Naive thymus-derived CD4-positive, alpha-beta T cell (primary cell): ENCODE measurements around the gene PRRC2B. TPM values are rescaled to one million over a fixed set of nuclear protein-coding genes. Genes with fewer than 3 reads are reported as not detected.

Experiments
- ATAC-seq: fragments of 150-1000 bp; cut with Tn5 transposase; 2 replicates; pipeline ENCODE4 v1.10.0; 2021; ENCODE audit warnings: mild to moderate bottlenecking, moderate library complexity
- CTCF ChIA-PET: fragments of 350-600 bp; sonication (Branson Sonifier 250); formaldehyde crosslinking; loops from one replicate; lab custom pipeline; 2021; ENCODE audit warnings: antibody characterized with exemption; lab: Charles Lee
- POLR2A ChIA-PET: fragments of 350-600 bp; sonication (Branson Sonifier 250); formaldehyde crosslinking; loops from one replicate; lab custom pipeline; 2021; ENCODE audit warnings: antibody characterized with exemption, inconsistent platforms; lab: Charles Lee
- DNase-seq, 9 donors: peaks; one replicate each; pipeline versions ENCODE4 v3.0.0 to v3.0.0-alpha.2; 2020 to 2022; ENCODE audit warnings: mixed read lengths in 1 of 9
- H3K27ac ChIP-seq: one replicate; pipeline ENCODE4 v1.7.0; 2013; ENCODE audit warnings: mild to moderate bottlenecking, low read depth, low read length, moderate library complexity
- H3K27me3 ChIP-seq, 2 donors: one replicate each; pipeline ENCODE4 v1.7.0; 2013; ENCODE audit warnings: low read length in 2 of 2, mild to moderate bottlenecking in 2 of 2, moderate library complexity in 2 of 2; ENCODE audit not compliant: control insufficient read depth in 2 of 2, insufficient read depth in 2 of 2
- H3K36me3 ChIP-seq, 3 experiments: 1 replicate in 2 of 3; 2 replicates in 1 of 3; pipeline ENCODE4 v1.7.0; 2013; ENCODE audit warnings: low read length in 3 of 3, mild to moderate bottlenecking in 3 of 3, moderate library complexity in 1 of 3; ENCODE audit not compliant: insufficient read depth in 3 of 3, control insufficient read depth in 2 of 3
- H3K4me1 ChIP-seq, 2 donors: one replicate each; pipeline ENCODE4 v1.7.0; 2013; ENCODE audit warnings: low read length in 2 of 2, mild to moderate bottlenecking in 2 of 2, moderate library complexity in 1 of 2; ENCODE audit not compliant: control insufficient read depth in 2 of 2, insufficient read depth in 2 of 2
- H3K4me3 ChIP-seq: 2 replicates; pipeline ENCODE4 v1.7.0; 2013; ENCODE audit warnings: mild to moderate bottlenecking, low read length
- H3K9me3 ChIP-seq, 3 experiments: 1 replicate in 2 of 3; 2 replicates in 1 of 3; pipeline ENCODE4 v1.7.0; 2013; ENCODE audit warnings: low read length in 3 of 3; ENCODE audit not compliant: control insufficient read depth in 2 of 3
- H3K27ac Mint-ChIP-seq, 9 donors: one replicate each; pipeline ENCODE4 v1.8.0; 2020 to 2022; ENCODE audit warnings: mixed read lengths in 9 of 9, mild to moderate bottlenecking in 8 of 9, moderate library complexity in 5 of 9, inconsistent platforms in 2 of 9
- H3K27me3 Mint-ChIP-seq, 5 donors: one replicate each; pipeline ENCODE4 v1.8.0; 2021 to 2022; ENCODE audit warnings: mixed read lengths in 5 of 5, mild to moderate bottlenecking in 1 of 5
- H3K36me3 Mint-ChIP-seq, 5 donors: one replicate each; pipeline ENCODE4 v1.8.0; 2020 to 2022; ENCODE audit warnings: mixed read lengths in 5 of 5, mild to moderate bottlenecking in 3 of 5, inconsistent platforms in 1 of 5
- H3K4me1 Mint-ChIP-seq, 7 donors: one replicate each; pipeline ENCODE4 v1.8.0; 2020 to 2022; ENCODE audit warnings: mixed read lengths in 7 of 7, mild to moderate bottlenecking in 3 of 7, inconsistent platforms in 1 of 7
- H3K4me3 Mint-ChIP-seq, 10 donors: one replicate each; pipeline ENCODE4 v1.8.0; 2020 to 2022; ENCODE audit warnings: mild to moderate bottlenecking in 10 of 10, mixed read lengths in 10 of 10, moderate library complexity in 6 of 10, inconsistent platforms in 2 of 10
- H3K9me3 Mint-ChIP-seq, 11 donors: one replicate each; pipeline ENCODE4 v1.8.0; 2020 to 2022; ENCODE audit warnings: mixed read lengths in 11 of 11, mild to moderate bottlenecking in 4 of 11, inconsistent platforms in 1 of 11, moderate library complexity in 1 of 11
- intact Hi-C, 2 donors: fragments of 100-400 bp; cut with micrococcal nuclease; formaldehyde crosslinking; loops; one replicate each; pipeline ENCODE4 v1.15.1; 2023
- polyA plus RNA-seq, 2 donors: library from polyadenylated mRNA; unstranded; fragments of 300-500 nt; fragmentation: Illumina TruSeq; gene quantifications; one replicate each; pipeline ENCODE4 v1.2.3, GENCODE V29; 2021
- total RNA-seq, 6 experiments: library from RNA in 5 of 6; stranded (reverse) in 5 of 6; gene quantifications; 1 replicate in 5 of 6; 2 replicates in 1 of 6; pipeline ENCODE4 v1.2.3 and lab custom pipeline; 2021 to 2026

PRRC2B gene
- total and polyA plus RNA-seq, 7 experiments from 2014 or later: 29.8 to 382 (median 227) TPM

DNA sequence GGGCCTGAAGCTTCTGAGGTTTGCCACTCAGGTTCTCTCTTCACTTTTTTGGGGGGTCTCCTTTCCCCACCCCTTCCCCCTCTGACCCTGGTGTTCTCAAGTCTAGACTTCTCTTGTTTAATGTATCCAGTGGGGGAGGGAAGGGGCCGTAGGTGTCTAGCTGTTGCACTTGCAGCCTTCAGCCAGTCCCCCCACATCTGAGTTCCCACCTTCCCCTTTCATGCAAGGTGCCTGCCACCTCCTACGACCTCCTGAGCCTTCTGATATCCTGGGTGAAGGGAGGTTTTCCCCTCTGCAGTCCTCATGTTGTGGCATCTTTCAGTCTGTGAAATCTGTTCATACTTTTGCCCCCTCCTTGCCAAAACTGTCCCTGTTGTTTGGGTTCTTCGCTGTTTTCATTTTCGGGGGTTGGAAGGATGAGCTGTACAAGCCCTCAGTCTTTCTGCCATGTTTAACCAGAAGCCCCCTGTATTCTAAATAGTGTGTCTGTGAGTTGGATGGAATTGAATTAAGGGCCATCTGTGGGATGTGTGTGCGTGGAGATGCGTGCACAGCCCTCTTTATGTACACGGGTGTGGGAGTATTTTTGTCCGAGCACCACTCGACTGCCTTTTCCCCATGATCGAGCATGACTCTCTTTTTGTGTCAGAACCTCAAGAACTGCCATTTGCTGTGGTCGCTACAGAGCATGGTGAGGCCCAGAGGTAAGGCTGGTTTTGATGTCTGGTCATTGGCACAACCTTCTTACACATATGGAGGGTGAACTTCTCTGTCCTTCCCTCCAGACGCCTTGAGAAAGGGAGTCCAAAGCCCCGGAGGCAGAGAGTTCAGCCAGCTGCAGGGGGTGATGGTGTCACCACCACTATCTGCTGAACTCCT lies 23.6 kb downstream of the PRRC2B start:
- Histone ChIP-seq H3K4me1 (peaks cover 49 to 69% of the 10 kb centered on the region in 2 donors), H3K9me3 (no peaks in the 10 kb centered on the region), H3K27ac (peak overlapping the region; percentile 42), H3K36me3 (peaks cover 0 to 11% (median 0%) of the 10 kb centered on the region in 3 experiments), H3K27me3 (no peaks in the 10 kb centered on the region), H3K4me3 (peak overlapping the region; percentile 22)
- no peak for DNase-seq
- ChIA-PET POLR2A (interaction anchor here (0.6 to 2.5 kb wide), 3 partner anchors 11 to 218 kb away, joined by 3 to 15 read pairs (median 4); no protein-coding TSS in a partner anchor), CTCF (interaction anchor here (0.9 to 1.1 kb wide), 2 partner anchors 53 to 66 kb away, joined by 3 read pairs; no protein-coding TSS in a partner anchor)
- no peaks in the 10 kb centered on the region for H3K27me3 Mint-ChIP-seq
- no peaks in the 10 kb centered on the region for H3K9me3 Mint-ChIP-seq
- peak; percentile 21 for ATAC-seq
- peaks cover 5 to 21% (median 11%) of the 10 kb centered on the region in 5 donors for H3K36me3 Mint-ChIP-seq
- peak overlapping the region; percentile 66 to 82 (median 78) for H3K4me3 Mint-ChIP-seq
- intact Hi-C loops: loop anchor here in 1 of 2 donors (2.0 kb wide), 1 partner anchor 19 kb away; no protein-coding TSS in a partner anchor
- peaks cover 74 to 100% (median 91%) of the 10 kb centered on the region in 7 donors for H3K4me1 Mint-ChIP-seq
- H3K27ac Mint-ChIP-seq: peak overlapping the region; percentile 60 to 93 (median 84)

DNA sequence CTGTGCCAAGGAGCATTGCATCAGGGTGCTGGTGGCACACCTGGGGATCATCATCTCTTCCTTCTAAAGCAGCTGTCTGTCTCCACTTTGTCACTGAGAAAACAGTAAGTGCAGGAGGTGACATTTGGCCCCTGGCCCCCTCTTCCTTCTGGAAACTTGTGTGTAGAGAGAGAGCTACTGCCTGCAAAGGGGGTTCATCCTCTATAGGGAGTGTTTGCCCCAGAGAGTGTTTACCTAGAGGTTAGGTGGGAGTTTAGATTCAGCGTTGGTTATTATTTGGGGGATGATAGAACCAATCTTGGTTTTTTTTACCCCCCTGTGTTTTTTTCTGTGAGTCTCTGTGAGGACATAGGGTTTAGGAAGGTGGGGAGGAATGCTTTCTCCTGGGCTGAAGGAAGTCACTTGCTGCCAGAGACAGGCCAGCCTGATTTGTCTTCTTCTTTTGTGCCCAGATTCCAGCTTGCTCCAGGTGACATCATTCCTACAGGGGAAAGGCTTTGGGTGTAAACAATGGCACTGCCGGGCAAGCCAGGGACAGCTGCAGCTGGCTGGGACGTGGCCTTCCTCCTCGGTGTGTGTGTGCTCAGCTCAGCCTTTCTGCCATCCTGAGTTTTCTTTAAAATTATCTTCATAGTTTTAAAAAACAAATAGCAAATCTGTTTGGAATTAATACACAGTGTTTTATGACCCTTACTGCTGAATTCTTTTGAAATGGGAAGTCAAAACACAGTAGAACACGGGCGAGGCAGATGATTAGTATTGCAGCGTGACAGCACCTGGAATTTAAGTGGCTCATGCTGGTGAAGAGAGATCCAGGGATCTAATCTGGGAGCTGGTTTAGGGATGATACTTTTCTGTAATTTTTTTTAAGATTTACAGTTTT lies 24.5 kb downstream of the PRRC2B start:
- Mint-ChIP-seq H3K27me3 (no peaks in the 10 kb centered on the region), H3K27ac (peak overlapping the region; percentile 81 to 93 (median 84)), H3K9me3 (no peaks in the 10 kb centered on the region), H3K4me3 (peak overlapping the region; percentile 66 to 82 (median 78)), H3K36me3 (peaks cover 5 to 18% (median 11%) of the 10 kb centered on the region in 5 donors), H3K4me1 (peaks cover 75 to 100% (median 93%) of the 10 kb centered on the region in 7 donors)
- Histone ChIP-seq H3K27ac (peak overlapping the region; percentile 19), H3K36me3 (peaks cover 0 to 11% (median 0%) of the 10 kb centered on the region in 3 experiments), H3K4me3 (peak overlapping the region; percentile 22), H3K9me3 (no peaks in the 10 kb centered on the region), H3K27me3 (no peaks in the 10 kb centered on the region), H3K4me1 (peaks cover 48 to 71% of the 10 kb centered on the region in 2 donors)
- ATAC-seq (no peak), DNase-seq (no peak)
- CTCF ChIA-PET: interaction anchor here (1.1 kb wide), 1 partner anchor 52 kb away, joined by 3 read pairs; no protein-coding TSS in a partner anchor
- intact Hi-C loops: loop anchor here in 1 of 2 donors (2.0 kb wide), 1 partner anchor 20 kb away; no protein-coding TSS in a partner anchor
- POLR2A ChIA-PET: interaction anchor here (1.0 to 2.5 kb wide), 3 partner anchors 12 to 20 kb away, joined by 3 to 15 read pairs (median 4); no protein-coding TSS in a partner anchor

DNA sequence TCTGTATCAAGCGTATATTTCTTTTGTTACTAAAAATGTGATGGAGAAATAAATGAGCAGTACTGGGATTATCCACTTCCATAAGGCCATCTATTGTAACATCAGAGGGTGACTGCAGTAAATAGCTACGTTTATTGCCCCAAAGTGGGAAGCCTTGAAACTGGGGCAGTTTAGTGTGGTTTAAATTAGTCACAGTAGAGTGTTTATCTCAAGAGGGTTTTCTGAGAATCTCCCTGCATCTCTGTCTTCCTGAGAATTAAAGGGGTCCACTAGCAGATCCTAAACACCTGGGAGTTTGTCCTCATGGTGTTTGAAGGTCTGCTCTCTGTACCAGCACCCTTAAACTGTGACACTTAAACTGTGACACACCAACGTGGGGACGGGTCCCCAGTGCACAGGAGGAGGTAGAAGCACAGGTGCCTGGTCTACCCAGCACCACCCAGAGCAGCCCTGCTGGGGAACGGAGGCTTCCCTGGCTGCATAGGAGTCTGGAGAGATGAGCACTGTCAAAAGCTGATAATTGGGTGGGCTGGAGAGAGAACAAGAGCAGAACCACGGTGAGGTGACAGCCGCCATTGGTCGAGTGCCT lies 25.2 kb downstream of the PRRC2B start:
- Mint-ChIP-seq H3K4me1 (peaks cover 70 to 100% (median 90%) of the 10 kb centered on the region in 7 donors), H3K9me3 (no peaks in the 10 kb centered on the region), H3K27me3 (no peaks in the 10 kb centered on the region), H3K27ac (peak overlapping the region; percentile 45 to 93 (median 83)), H3K36me3 (peaks cover 2 to 13% (median 7%) of the 10 kb centered on the region in 5 donors), H3K4me3 (peak overlapping the region; percentile 49 to 82 (median 74))
- CTCF ChIA-PET: no interaction called here
- intact Hi-C loops: loop anchor here in 1 of 2 donors (2.0 kb wide), 1 partner anchor 20 kb away; no protein-coding TSS in a partner anchor
- POLR2A ChIA-PET: interaction anchor here (1.0 to 2.5 kb wide), 3 partner anchors 12 to 21 kb away, joined by 3 to 15 read pairs (median 3); no protein-coding TSS in a partner anchor
- no peak for ATAC-seq
- peak overlapping the region; percentile 22 for H3K4me3 ChIP-seq
- H3K27me3 ChIP-seq: no peaks in the 10 kb centered on the region
- H3K4me1 ChIP-seq: peaks cover 48 to 67% of the 10 kb centered on the region in 2 donors
- peaks cover 0 to 11% (median 0%) of the 10 kb centered on the region in 3 experiments for H3K36me3 ChIP-seq
- DNase-seq: no peak
- H3K27ac ChIP-seq: peak overlapping the region; percentile 22
- H3K9me3 ChIP-seq: no peaks in the 10 kb centered on the region

DNA sequence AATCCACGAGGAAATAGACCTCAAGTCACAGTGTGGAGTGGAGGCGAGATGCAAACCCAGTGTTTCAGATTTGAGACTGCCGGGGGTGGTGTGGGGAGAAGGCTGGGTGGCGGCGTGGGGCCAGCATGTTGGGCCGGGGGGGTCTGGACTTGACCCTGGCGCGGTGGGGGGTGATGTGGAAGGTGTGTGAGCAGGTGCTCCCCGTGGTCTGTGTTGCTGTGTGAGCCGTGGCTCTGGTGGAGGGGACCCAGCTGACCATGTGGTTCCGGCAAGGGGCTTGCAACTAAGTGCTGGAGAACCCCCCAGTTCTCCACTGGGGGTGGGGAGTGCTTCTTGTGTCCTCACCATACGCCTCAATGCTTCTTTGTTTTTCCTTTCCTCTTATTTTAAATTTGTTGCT lies 25.8 kb downstream of the PRRC2B start:
- intact Hi-C loops: loop anchor here in 1 of 2 donors (2.0 kb wide), 1 partner anchor 21 kb away; no protein-coding TSS in a partner anchor
- Histone ChIP-seq H3K4me1 (peaks cover 48 to 67% of the 10 kb centered on the region in 2 donors), H3K4me3 (no peak overlapping the region), H3K9me3 (no peaks in the 10 kb centered on the region), H3K36me3 (peaks cover 0 to 10% (median 0%) of the 10 kb centered on the region in 3 experiments), H3K27me3 (no peaks in the 10 kb centered on the region), H3K27ac (peak overlapping the region; percentile 22)
- H3K27me3 Mint-ChIP-seq: no peaks in the 10 kb centered on the region
- H3K9me3 Mint-ChIP-seq: no peaks in the 10 kb centered on the region
- no peak for DNase-seq
- no peak for ATAC-seq
- H3K4me1 Mint-ChIP-seq: peaks cover 69 to 100% (median 87%) of the 10 kb centered on the region in 7 donors
- ChIA-PET POLR2A (interaction anchor here (1.0 kb wide), 1 partner anchor 22 kb away, joined by 3 read pairs; no protein-coding TSS in a partner anchor), CTCF (no interaction called here)
- peak overlapping the region; percentile 45 to 85 (median 77) for H3K27ac Mint-ChIP-seq
- peaks cover 0 to 14% (median 4%) of the 10 kb centered on the region in 5 donors for H3K36me3 Mint-ChIP-seq
- H3K4me3 Mint-ChIP-seq: peak overlapping the region; percentile 29 to 82 (median 74)

DNA sequence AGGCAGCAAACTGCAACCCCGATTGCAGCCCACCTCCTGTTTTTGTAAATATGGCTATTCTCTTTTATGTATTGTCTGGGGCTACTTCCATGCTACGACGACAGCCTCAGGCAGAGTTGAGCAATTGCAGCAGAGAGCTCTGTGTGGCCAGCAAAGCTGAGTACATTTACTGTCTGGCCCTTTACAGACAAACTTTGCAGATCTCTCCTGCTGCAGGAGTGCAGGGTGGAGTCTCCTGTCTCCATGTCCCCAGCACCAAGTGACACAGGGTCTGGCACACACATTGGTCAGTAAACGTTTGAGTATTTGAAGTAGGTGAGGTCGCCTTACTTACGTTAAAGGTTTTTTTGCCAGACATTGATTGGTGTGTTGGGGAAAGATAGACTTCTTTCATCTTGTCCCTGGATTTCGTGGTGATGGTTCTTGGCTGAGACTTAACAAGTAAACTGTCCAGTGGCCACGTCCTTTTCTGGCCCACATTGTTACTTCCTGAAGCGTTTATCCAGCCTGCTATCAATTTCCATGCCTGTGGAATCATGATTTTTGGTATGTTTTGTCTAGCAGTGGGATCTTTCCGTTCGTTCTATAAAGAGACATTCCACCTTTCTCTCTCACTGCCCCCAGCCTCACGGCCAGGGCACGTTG lies 27.2 kb downstream of the PRRC2B start:
- no peak overlapping the region for H3K4me3 ChIP-seq
- CTCF ChIA-PET: interaction anchor here (0.7 kb wide), 1 partner anchor 17 kb away, joined by 4 read pairs; no protein-coding TSS in a partner anchor
- no peaks in the 10 kb centered on the region for H3K9me3 Mint-ChIP-seq
- H3K36me3 ChIP-seq: peaks cover 0 to 5% (median 2%) of the 10 kb centered on the region in 3 experiments
- peaks cover 0 to 13% (median under 1%) of the 10 kb centered on the region in 5 donors for H3K36me3 Mint-ChIP-seq
- H3K4me1 Mint-ChIP-seq: peaks cover 65 to 97% (median 76%) of the 10 kb centered on the region in 7 donors
- intact Hi-C loops: no loop called here
- peaks cover 45 to 67% of the 10 kb centered on the region in 2 donors for H3K4me1 ChIP-seq
- H3K27me3 ChIP-seq: no peaks in the 10 kb centered on the region
- no peak for DNase-seq
- H3K27me3 Mint-ChIP-seq: no peaks in the 10 kb centered on the region
- peak overlapping the region; percentile 9 to 88 (median 76) for H3K27ac Mint-ChIP-seq
- no peaks in the 10 kb centered on the region for H3K9me3 ChIP-seq
- peak overlapping the region in 9 of 10 donors; percentile 29 to 67 (median 52) for H3K4me3 Mint-ChIP-seq
- ATAC-seq: no peak
- POLR2A ChIA-PET: no interaction called here
- H3K27ac ChIP-seq: no peak overlapping the region
